Measurements from ENCODE around the gene FAM110D. TPM values are rescaled to one million over a fixed set of nuclear protein-coding genes. Genes with fewer than 3 reads are reported as not detected.

FAM110D gene
- total RNA-seq, 1 experiment from 2014 or later = 0.55 TPM

DNA sequence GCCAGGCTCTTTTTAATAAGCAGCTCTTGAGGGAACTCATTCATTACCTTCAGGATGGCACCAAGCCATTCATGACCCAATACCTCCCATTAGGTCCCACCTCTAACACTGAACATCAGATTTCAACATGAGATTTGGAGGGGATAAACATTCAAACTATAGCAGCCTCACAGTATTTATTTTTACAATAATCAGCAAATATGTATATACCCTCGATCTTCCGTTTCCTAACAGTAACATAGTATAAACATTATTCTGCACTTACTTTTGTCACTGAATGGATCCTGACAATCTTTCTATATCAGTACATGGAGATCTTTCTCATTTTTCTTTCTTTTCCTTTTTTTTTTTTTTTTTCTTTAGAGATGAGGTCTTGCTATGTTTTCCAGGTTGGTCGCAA, 36.9 kb downstream of the FAM110D start:
- ATAC-seq (no peak), DNase-seq (ENCODE audit: low spot score) (no peak)
- Mint-ChIP-seq H3K36me3 (no peaks in the 10 kb centered on the region), H3K27ac (no peak overlapping the region), H3K9me3 (no peaks in the 10 kb centered on the region), H3K4me1 (peaks cover 19% of the 10 kb centered on the region), H3K27me3 (ENCODE audit: low read depth) (no peaks in the 10 kb centered on the region; the same call in none of the 2 replicates), H3K4me3 (no peak overlapping the region)
- no peak for TF ChIP-seq ZNF396 (CRISPR knock-in tag; IDR thresholded peaks at IDR 0.05; ENCODE audit: borderline replicate concordance)
- POLR2A ChIA-PET = interaction anchor here (0.7 kb wide), 1 partner anchor 9 kb away, joined by 7 read pairs; no protein-coding TSS in a partner anchor
- CTCF ChIA-PET = interaction anchor here (0.6 to 1.1 kb wide), 2 partner anchors 26 to 222 kb away, joined by 3 to 5 read pairs; partner anchors contain the start of gene ZNF593

DNA sequence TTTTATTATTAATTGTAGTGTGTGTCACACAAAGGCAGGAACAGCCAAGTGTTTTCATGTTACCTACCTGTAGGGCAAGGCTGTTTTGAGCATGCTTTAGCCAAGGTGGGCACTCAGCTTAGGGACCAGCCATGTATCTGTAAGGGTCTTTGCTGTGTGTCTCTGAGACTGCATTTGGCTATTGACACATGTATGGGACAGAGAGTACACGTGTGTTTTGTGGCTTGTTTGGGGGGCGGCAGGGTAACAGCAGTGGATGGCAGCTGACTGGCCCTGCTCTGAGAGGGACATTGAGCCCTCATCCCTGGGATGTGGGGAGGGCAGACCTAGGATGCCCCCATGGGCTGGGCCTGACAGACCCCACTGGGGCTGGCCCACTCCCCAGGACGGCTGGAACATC, 38.4 kb downstream of the FAM110D start:
- CTCF ChIA-PET = interaction anchor here (1.1 to 1.5 kb wide), 2 partner anchors 20 to 52 kb away, joined by 3 to 4 read pairs; partner anchors contain the start of gene CNKSR1
- no peaks in the 10 kb centered on the region; the same call in none of the 2 replicates for H3K27me3 Mint-ChIP-seq (ENCODE audit: low read depth)
- TF ChIP-seq EMX1 (CRISPR knock-in tag; IDR thresholded peaks at IDR 0.05) = no peak
- TF ChIP-seq, protein P1, sequence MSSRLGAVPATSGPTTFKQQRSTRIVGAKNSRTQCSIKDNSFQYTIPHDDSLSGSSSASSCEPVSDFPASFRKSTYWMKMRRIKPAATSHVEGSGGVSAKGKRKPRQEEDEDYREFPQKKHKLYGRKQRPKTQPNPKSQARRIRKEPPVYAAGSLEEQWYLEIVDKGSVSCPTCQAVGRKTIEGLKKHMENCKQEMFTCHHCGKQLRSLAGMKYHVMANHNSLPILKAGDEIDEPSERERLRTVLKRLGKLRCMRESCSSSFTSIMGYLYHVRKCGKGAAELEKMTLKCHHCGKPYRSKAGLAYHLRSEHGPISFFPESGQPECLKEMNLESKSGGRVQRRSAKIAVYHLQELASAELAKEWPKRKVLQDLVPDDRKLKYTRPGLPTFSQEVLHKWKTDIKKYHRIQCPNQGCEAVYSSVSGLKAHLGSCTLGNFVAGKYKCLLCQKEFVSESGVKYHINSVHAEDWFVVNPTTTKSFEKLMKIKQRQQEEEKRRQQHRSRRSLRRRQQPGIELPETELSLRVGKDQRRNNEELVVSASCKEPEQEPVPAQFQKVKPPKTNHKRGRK (CRISPR knock-in tag; IDR thresholded peaks at IDR 0.05; ENCODE audit: borderline replicate concordance) = no peak
- no peak for TF ChIP-seq ETV6 (CRISPR knock-in tag; IDR thresholded peaks at IDR 0.05)
- no peak for TF ChIP-seq ESRRA (CRISPR knock-in tag; IDR thresholded peaks at IDR 0.05; ENCODE audit: borderline replicate concordance)
- TF ChIP-seq, protein P2, sequence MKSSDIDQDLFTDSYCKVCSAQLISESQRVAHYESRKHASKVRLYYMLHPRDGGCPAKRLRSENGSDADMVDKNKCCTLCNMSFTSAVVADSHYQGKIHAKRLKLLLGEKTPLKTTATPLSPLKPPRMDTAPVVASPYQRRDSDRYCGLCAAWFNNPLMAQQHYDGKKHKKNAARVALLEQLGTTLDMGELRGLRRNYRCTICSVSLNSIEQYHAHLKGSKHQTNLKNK (CRISPR knock-in tag; IDR thresholded peaks at IDR 0.05) = no peak
- TF ChIP-seq, protein P3, sequence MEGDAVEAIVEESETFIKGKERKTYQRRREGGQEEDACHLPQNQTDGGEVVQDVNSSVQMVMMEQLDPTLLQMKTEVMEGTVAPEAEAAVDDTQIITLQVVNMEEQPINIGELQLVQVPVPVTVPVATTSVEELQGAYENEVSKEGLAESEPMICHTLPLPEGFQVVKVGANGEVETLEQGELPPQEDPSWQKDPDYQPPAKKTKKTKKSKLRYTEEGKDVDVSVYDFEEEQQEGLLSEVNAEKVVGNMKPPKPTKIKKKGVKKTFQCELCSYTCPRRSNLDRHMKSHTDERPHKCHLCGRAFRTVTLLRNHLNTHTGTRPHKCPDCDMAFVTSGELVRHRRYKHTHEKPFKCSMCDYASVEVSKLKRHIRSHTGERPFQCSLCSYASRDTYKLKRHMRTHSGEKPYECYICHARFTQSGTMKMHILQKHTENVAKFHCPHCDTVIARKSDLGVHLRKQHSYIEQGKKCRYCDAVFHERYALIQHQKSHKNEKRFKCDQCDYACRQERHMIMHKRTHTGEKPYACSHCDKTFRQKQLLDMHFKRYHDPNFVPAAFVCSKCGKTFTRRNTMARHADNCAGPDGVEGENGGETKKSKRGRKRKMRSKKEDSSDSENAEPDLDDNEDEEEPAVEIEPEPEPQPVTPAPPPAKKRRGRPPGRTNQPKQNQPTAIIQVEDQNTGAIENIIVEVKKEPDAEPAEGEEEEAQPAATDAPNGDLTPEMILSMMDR (IDR thresholded peaks at IDR 0.05) = no peak
- TF ChIP-seq, protein P4, sequence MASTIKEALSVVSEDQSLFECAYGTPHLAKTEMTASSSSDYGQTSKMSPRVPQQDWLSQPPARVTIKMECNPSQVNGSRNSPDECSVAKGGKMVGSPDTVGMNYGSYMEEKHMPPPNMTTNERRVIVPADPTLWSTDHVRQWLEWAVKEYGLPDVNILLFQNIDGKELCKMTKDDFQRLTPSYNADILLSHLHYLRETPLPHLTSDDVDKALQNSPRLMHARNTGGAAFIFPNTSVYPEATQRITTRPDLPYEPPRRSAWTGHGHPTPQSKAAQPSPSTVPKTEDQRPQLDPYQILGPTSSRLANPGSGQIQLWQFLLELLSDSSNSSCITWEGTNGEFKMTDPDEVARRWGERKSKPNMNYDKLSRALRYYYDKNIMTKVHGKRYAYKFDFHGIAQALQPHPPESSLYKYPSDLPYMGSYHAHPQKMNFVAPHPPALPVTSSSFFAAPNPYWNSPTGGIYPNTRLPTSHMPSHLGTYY (CRISPR knock-in tag; IDR thresholded peaks at IDR 0.05) = no peak
- TF ChIP-seq ATF1 (CRISPR knock-in tag; IDR thresholded peaks at IDR 0.05) = no peak
- no peak for TF ChIP-seq FOXK1 (CRISPR knock-in tag; IDR thresholded peaks at IDR 0.05)
- TF ChIP-seq, protein P5, sequence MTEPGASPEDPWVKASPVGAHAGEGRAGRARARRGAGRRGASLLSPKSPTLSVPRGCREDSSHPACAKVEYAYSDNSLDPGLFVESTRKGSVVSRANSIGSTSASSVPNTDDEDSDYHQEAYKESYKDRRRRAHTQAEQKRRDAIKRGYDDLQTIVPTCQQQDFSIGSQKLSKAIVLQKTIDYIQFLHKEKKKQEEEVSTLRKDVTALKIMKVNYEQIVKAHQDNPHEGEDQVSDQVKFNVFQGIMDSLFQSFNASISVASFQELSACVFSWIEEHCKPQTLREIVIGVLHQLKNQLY (CRISPR knock-in tag; IDR thresholded peaks at IDR 0.05) = no peak
- TF ChIP-seq ZNF138 (CRISPR knock-in tag; conservative IDR thresholded peaks at IDR 0.05) = no peak
- TF ChIP-seq, protein P6, sequence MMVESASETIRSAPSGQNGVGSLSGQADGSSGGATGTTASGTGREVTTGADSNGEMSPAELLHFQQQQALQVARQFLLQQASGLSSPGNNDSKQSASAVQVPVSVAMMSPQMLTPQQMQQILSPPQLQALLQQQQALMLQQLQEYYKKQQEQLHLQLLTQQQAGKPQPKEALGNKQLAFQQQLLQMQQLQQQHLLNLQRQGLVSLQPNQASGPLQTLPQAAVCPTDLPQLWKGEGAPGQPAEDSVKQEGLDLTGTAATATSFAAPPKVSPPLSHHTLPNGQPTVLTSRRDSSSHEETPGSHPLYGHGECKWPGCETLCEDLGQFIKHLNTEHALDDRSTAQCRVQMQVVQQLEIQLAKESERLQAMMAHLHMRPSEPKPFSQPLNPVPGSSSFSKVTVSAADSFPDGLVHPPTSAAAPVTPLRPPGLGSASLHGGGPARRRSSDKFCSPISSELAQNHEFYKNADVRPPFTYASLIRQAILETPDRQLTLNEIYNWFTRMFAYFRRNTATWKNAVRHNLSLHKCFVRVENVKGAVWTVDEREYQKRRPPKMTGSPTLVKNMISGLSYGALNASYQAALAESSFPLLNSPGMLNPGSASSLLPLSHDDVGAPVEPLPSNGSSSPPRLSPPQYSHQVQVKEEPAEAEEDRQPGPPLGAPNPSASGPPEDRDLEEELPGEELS (CRISPR knock-in tag; IDR thresholded peaks at IDR 0.05) = no peak
- TF ChIP-seq, protein P7, sequence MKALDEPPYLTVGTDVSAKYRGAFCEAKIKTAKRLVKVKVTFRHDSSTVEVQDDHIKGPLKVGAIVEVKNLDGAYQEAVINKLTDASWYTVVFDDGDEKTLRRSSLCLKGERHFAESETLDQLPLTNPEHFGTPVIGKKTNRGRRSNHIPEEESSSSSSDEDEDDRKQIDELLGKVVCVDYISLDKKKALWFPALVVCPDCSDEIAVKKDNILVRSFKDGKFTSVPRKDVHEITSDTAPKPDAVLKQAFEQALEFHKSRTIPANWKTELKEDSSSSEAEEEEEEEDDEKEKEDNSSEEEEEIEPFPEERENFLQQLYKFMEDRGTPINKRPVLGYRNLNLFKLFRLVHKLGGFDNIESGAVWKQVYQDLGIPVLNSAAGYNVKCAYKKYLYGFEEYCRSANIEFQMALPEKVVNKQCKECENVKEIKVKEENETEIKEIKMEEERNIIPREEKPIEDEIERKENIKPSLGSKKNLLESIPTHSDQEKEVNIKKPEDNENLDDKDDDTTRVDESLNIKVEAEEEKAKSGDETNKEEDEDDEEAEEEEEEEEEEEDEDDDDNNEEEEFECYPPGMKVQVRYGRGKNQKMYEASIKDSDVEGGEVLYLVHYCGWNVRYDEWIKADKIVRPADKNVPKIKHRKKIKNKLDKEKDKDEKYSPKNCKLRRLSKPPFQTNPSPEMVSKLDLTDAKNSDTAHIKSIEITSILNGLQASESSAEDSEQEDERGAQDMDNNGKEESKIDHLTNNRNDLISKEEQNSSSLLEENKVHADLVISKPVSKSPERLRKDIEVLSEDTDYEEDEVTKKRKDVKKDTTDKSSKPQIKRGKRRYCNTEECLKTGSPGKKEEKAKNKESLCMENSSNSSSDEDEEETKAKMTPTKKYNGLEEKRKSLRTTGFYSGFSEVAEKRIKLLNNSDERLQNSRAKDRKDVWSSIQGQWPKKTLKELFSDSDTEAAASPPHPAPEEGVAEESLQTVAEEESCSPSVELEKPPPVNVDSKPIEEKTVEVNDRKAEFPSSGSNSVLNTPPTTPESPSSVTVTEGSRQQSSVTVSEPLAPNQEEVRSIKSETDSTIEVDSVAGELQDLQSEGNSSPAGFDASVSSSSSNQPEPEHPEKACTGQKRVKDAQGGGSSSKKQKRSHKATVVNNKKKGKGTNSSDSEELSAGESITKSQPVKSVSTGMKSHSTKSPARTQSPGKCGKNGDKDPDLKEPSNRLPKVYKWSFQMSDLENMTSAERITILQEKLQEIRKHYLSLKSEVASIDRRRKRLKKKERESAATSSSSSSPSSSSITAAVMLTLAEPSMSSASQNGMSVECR (CRISPR knock-in tag; IDR thresholded peaks at IDR 0.05; ENCODE audit: borderline replicate concordance) = no peak
- TF ChIP-seq SOX15 (CRISPR knock-in tag; IDR thresholded peaks at IDR 0.05) = no peak
- H3K9me3 Mint-ChIP-seq = no peaks in the 10 kb centered on the region
- no peaks in the 10 kb centered on the region for H3K36me3 Mint-ChIP-seq
- ATAC-seq = no peak
- peaks cover 23% of the 10 kb centered on the region for H3K4me1 Mint-ChIP-seq
- POLR2A ChIA-PET = no interaction called here
- H3K27ac Mint-ChIP-seq = no peak overlapping the region
- DNase-seq (ENCODE audit: low spot score) = no peak
- no peak overlapping the region for H3K4me3 Mint-ChIP-seq
